HEK293 (cell line): ENCODE data around the gene PHAX.
A peak's percentile ranks its signal among the peaks of the same experiment; 100 is the strongest.

Experiments
- CTCF ChIA-PET: fragments of 350-600 bp; formaldehyde crosslinking; extraction: SDS; loops from one replicate; lab custom pipeline; 2021; ENCODE audit warnings: antibody characterized with exemption; lab: Yijun Ruan, JAX
- POLR2A ChIA-PET: fragments of 300-600 bp; formaldehyde crosslinking; extraction: SDS; loops from one replicate; lab custom pipeline; 2020; ENCODE audit warnings: antibody characterized with exemption, inconsistent platforms; lab: Yijun Ruan, JAX
- H3K27ac ChIP-seq: fragments of 200-500 bp; sonication (Bioruptor generic); 2 replicates; pipeline ENCODE4 v1.5.1; 2014; ENCODE audit warnings: low read depth, low read length, control low read depth, inconsistent platforms; ENCODE audit errors: extremely low read depth
- H3K36me3 ChIP-seq, 2 experiments: fragments of 200-500 bp in 1 of 2; sonication (Bioruptor generic) in 1 of 2; 1 replicate in 1 of 2; 2 replicates in 1 of 2; pipeline ENCODE4 v1.5.1; 2014 to 2017; ENCODE audit warnings: inconsistent platforms in 2 of 2, low read length in 2 of 2; ENCODE audit not compliant: control insufficient read depth in 2 of 2, insufficient read depth in 1 of 2
- H3K4me1 ChIP-seq: fragments of 200-500 bp; sonication (Bioruptor generic); 2 replicates; pipeline ENCODE4 v1.5.1; 2014; ENCODE audit warnings: mild to moderate bottlenecking, low read length, inconsistent platforms; ENCODE audit not compliant: control insufficient read depth, insufficient read depth
- H3K4me3 ChIP-seq: 2 replicates; pipeline ENCODE4 v1.5.1; 2011; ENCODE audit warnings: low read depth, mild to moderate bottlenecking, control low read depth, low read length, moderate library complexity
- H3K9me3 ChIP-seq: fragments of 200-500 bp; sonication (Bioruptor generic); 2 replicates; pipeline ENCODE4 v1.5.1; 2014; ENCODE audit warnings: low read depth, low read length, inconsistent platforms; ENCODE audit not compliant: control insufficient read depth, insufficient read depth
- KLF7 ChIP-seq: fragments of 450-650 bp; formaldehyde crosslinking; IDR thresholded peaks from 2 replicates; pipeline ENCODE4 v1.5.1; 2016; ENCODE audit warnings: missing biosample characterization, missing genetic modification characterization, borderline replicate concordance
- KLF9 ChIP-seq: fragments of 450-650 bp; formaldehyde crosslinking; IDR thresholded peaks from 2 replicates; pipeline ENCODE4 v1.5.1; 2016; ENCODE audit warnings: missing biosample characterization, missing genetic modification characterization, low read depth
- ZFP37 ChIP-seq: fragments of 450-650 bp; formaldehyde crosslinking; IDR thresholded peaks from 2 replicates; pipeline ENCODE4 v1.5.1; 2016; ENCODE audit warnings: missing biosample characterization, missing genetic modification characterization
- ZNF2 ChIP-seq: fragments of 450-650 bp; formaldehyde crosslinking; IDR thresholded peaks from 2 replicates; pipeline ENCODE4 v1.5.1; 2016; ENCODE audit warnings: missing biosample characterization, missing genetic modification characterization
- ZNF354C ChIP-seq: fragments of 450-650 bp; formaldehyde crosslinking; IDR thresholded peaks from 2 replicates; pipeline ENCODE4 v1.5.1; 2016; ENCODE audit warnings: missing biosample characterization, missing genetic modification characterization, low read depth, borderline replicate concordance
- ZNF548 ChIP-seq: fragments of 450-650 bp; formaldehyde crosslinking; IDR thresholded peaks from 2 replicates; pipeline ENCODE4 v1.5.1; 2016; ENCODE audit warnings: missing biosample characterization, missing genetic modification characterization
- ZNF624 ChIP-seq: fragments of 450-650 bp; formaldehyde crosslinking; IDR thresholded peaks from 2 replicates; pipeline ENCODE4 v1.5.1; 2017; ENCODE audit warnings: missing biosample characterization, missing genetic modification characterization
- ZNF626 ChIP-seq: fragments of 450-650 bp; sonication (Bioruptor Pico); formaldehyde crosslinking; IDR thresholded peaks from 2 replicates; pipeline ENCODE4 v1.5.1; 2018; ENCODE audit warnings: missing biosample characterization, missing genetic modification characterization, inconsistent platforms
- ZNF707 ChIP-seq: fragments of 450-650 bp; formaldehyde crosslinking; IDR thresholded peaks from 2 replicates; pipeline ENCODE4 v1.5.1; 2016; ENCODE audit warnings: missing biosample characterization, missing genetic modification characterization
- ZSCAN16 ChIP-seq: fragments of 450-650 bp; formaldehyde crosslinking; IDR thresholded peaks from 2 replicates; pipeline ENCODE4 v1.5.1; 2016; ENCODE audit warnings: missing biosample characterization, missing genetic modification characterization
- TF ChIP-seq, protein P1 (sequence below): fragments of 450-650 bp; formaldehyde crosslinking; IDR thresholded peaks from 2 replicates; pipeline ENCODE4 v1.5.1; 2016; ENCODE audit warnings: missing biosample characterization, missing genetic modification characterization
- TF ChIP-seq, protein P2 (sequence below): fragments of 450-650 bp; formaldehyde crosslinking; IDR thresholded peaks from 2 replicates; pipeline ENCODE4 v1.5.1; 2016; ENCODE audit warnings: missing biosample characterization, missing genetic modification characterization
- TF ChIP-seq, protein P3 (sequence below): fragments of 450-650 bp; formaldehyde crosslinking; optimal IDR thresholded peaks from 2 replicates; pipeline ENCODE3; 2016; ENCODE audit warnings: missing biosample characterization, mild to moderate bottlenecking, missing genetic modification characterization
- TF ChIP-seq, protein P4 (sequence below): fragments of 450-650 bp; IDR thresholded peaks from 2 replicates; pipeline ENCODE4 v1.5.1; 2018; ENCODE audit warnings: missing biosample characterization, mild to moderate bottlenecking, missing genetic modification characterization

Gene PHAX

DNA sequence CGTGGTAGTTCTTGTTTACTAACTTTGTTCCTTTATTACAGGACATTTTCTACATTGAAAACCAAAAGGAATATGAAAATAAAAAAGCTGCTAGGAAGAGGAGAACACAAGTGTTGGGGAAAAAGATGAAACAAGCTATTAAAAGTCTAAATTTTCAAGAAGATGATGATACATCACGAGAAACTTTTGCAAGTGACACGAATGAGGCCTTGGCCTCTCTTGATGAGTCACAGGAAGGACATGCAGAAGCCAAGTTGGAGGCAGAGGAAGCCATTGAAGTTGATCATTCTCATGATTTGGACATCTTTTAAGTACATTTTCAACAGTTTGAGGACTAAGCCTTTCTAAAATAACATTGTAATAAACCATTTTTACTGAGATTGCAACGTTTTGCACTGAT is 23.8 kb downstream of the PHAX start:
- TF ChIP-seq ZNF2 (tag by site-specific recombination) (no peak), ZSCAN16 (no peak), ZNF624 (tag by site-specific recombination) (no peak), KLF7 (no peak), ZFP37 (tag by site-specific recombination) (no peak), ZNF626 (tag by site-specific recombination) (no peak), ZNF354C (tag by site-specific recombination) (no peak)
- CTCF ChIA-PET, result interaction anchor here (0.7 kb wide), 1 partner anchor 191 kb away, joined by 4 read pairs; no protein-coding TSS in a partner anchor
- POLR2A ChIA-PET, result no interaction called here
- H3K36me3 ChIP-seq, result peaks cover 38 to 52% of the 10 kb centered on the region in 2 experiments
- no peak overlapping the region for H3K27ac ChIP-seq
- H3K4me3 ChIP-seq, result no peak overlapping the region
- H3K4me1 ChIP-seq, result no peaks in the 10 kb centered on the region
- no peaks in the 10 kb centered on the region for H3K9me3 ChIP-seq

DNA sequence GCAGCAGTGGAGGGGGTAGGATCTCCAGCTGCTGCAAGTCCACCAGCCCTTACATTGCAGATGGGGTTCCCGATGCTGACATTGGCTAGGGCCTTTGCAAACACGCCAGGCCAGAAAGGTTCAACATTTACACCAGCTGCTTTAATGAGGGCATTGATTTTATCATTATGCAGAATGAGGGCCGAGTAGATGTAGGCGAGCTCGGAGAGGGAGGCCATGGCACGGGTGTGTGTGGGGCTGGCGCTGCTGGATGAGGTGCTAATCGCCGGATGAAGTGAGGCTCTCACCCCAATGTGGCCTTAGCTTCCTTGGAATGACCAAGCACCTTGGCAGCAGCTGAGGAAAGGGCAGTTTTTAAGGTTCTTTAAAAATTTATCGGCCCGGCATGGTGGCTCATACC is 27.4 kb downstream of the PHAX start:
- no peaks in the 10 kb centered on the region; the same call in 1 of the 2 replicates for H3K4me1 ChIP-seq
- H3K4me3 ChIP-seq, result no peak overlapping the region
- H3K9me3 ChIP-seq, result no peaks in the 10 kb centered on the region
- TF ChIP-seq, protein P1, sequence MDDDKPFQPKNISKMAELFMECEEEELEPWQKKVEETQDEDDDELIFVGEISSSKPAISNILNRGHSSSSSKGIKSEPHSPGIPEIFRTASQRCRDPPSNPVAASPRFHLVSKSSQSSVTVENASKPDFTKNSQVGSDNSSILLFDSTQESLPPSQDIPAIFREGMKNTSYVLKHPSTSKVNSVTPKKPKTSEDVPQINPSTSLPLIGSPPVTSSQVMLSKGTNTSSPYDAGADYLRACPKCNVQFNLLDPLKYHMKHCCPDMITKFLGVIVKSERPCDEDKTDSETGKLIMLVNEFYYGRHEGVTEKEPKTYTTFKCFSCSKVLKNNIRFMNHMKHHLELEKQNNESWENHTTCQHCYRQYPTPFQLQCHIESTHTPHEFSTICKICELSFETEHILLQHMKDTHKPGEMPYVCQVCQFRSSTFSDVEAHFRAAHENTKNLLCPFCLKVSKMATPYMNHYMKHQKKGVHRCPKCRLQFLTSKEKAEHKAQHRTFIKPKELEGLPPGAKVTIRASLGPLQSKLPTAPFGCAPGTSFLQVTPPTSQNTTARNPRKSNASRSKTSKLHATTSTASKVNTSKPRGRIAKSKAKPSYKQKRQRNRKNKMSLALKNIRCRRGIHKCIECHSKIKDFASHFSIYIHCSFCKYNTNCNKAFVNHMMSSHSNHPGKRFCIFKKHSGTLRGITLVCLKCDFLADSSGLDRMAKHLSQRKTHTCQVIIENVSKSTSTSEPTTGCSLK (tag by site-specific recombination), result no peak
- TF ChIP-seq KLF9 (no peak), ZNF707 (tag by site-specific recombination) (no peak)
- peaks cover 16 to 30% of the 10 kb centered on the region in 2 experiments for H3K36me3 ChIP-seq
- CTCF ChIA-PET, result no interaction called here
- POLR2A ChIA-PET, result no interaction called here
- no peak overlapping the region for H3K27ac ChIP-seq

DNA sequence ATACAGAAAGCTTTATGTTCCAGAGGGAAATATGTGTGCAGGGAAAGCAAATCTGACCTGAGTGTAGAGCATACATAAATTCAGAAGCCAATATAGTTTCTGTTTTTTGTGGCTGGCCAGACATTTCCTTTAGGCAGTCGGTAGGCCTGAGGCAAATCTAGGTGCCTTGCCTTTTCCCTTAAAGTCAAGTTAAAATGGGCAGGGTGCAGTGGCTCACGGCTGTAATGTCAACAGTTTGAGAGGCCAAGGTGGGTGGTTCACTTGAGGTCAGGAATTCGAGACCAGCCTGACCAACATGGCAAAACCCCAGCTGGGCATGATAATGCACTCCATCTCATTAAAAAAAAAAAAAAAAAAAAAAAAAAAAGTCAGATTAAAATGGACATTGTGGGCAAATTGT is 31.2 kb downstream of the PHAX start:
- peaks cover 0 to 3% of the 10 kb centered on the region in 2 experiments for H3K36me3 ChIP-seq
- POLR2A ChIA-PET, result no interaction called here
- H3K4me3 ChIP-seq, result no peak overlapping the region
- TF ChIP-seq, protein P2, sequence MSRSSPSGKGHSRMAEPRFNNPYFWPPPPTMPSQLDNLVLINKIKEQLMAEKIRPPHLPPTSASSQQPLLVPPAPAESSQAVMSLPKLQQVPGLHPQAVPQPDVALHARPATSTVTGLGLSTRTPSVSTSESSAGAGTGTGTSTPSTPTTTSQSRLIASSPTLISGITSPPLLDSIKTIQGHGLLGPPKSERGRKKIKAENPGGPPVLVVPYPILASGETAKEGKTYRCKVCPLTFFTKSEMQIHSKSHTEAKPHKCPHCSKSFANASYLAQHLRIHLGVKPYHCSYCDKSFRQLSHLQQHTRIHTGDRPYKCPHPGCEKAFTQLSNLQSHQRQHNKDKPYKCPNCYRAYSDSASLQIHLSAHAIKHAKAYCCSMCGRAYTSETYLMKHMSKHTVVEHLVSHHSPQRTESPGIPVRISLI, result 0 out of 2 replicates have a peak, but pooled peaks have one; percentile 10
- TF ChIP-seq, protein P3, sequence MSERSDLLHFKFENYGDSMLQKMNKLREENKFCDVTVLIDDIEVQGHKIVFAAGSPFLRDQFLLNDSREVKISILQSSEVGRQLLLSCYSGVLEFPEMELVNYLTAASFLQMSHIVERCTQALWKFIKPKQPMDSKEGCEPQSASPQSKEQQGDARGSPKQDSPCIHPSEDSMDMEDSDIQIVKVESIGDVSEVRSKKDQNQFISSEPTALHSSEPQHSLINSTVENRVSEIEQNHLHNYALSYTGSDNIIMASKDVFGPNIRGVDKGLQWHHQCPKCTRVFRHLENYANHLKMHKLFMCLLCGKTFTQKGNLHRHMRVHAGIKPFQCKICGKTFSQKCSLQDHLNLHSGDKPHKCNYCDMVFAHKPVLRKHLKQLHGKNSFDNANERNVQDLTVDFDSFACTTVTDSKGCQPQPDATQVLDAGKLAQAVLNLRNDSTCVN, result no peak
- no peaks in the 10 kb centered on the region; the same call in 1 of the 2 replicates for H3K4me1 ChIP-seq
- no peaks in the 10 kb centered on the region for H3K9me3 ChIP-seq
- no peak overlapping the region for H3K27ac ChIP-seq
- CTCF ChIA-PET, result interaction anchor here (0.6 kb wide), 1 partner anchor 196 kb away, joined by 3 read pairs; no protein-coding TSS in a partner anchor

DNA sequence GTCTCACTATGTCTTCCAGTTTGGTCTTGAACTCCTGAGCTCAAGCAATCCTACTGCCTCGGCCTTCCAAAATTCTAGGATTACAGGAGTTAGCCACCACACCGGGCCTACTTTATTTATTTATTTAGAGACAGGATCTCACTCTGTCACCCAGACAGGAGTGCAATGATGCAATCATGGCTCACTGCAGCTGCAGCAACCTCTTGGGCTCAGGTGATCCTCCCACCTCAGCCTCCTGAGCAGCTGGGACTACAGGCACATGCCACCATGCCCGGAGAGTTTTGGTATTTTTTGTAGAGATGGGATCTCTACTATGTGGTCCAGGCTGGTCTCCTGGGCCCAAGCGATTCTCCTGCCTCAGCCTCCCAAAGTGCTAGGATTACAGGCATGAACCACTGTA is 32.8 kb downstream of the PHAX start:
- no peaks in the 10 kb centered on the region; a peak in 1 of 3 replicates for H3K36me3 ChIP-seq
- CTCF ChIA-PET, result no interaction called here
- no peak for TF ChIP-seq ZNF548 (tag by site-specific recombination)
- TF ChIP-seq, protein P4, sequence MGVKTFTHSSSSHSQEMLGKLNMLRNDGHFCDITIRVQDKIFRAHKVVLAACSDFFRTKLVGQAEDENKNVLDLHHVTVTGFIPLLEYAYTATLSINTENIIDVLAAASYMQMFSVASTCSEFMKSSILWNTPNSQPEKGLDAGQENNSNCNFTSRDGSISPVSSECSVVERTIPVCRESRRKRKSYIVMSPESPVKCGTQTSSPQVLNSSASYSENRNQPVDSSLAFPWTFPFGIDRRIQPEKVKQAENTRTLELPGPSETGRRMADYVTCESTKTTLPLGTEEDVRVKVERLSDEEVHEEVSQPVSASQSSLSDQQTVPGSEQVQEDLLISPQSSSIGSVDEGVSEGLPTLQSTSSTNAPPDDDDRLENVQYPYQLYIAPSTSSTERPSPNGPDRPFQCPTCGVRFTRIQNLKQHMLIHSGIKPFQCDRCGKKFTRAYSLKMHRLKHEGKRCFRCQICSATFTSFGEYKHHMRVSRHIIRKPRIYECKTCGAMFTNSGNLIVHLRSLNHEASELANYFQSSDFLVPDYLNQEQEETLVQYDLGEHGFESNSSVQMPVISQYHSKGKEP (tag by site-specific recombination), result peak; percentile 60; the same call in 1 of the 2 replicates
- H3K27ac ChIP-seq, result no peak overlapping the region
- no peak overlapping the region for H3K4me3 ChIP-seq
- POLR2A ChIA-PET, result no interaction called here
- H3K9me3 ChIP-seq, result no peaks in the 10 kb centered on the region
- H3K4me1 ChIP-seq, result no peaks in the 10 kb centered on the region; the same call in 1 of the 2 replicates
